GM12874 (cell line): ENCODE data around the gene ATP2B1.

Experiments
- TF ChIP-seq, protein P1 (sequence below): IDR thresholded peaks from 2 replicates; pipeline ENCODE4 v1.5.1; 2011; ENCODE audit warnings: low read depth, mild to moderate bottlenecking, control low read depth, low read length, moderate library complexity; ENCODE audit not compliant: insufficient read depth

The ATP2B1 gene

DNA sequence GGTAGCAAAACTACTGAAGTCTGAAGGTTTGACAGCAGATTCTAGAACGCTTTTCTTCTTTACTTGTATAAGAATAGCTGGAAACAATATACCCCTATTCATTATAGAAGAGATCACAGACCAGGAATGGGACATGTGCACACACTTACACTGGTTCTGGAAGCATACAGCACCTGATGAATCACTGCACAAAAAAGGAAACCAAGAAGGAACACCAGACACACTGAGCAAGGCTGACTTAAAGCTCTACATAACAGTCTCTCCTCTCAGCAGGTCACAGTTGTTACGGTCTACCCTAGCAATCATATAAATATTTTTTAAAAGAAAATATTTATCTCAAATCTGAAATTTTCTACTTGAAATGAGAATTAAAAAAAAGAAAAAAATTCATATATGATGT lies 13.5 kb downstream of the ATP2B1 start:
- TF ChIP-seq, protein P1, sequence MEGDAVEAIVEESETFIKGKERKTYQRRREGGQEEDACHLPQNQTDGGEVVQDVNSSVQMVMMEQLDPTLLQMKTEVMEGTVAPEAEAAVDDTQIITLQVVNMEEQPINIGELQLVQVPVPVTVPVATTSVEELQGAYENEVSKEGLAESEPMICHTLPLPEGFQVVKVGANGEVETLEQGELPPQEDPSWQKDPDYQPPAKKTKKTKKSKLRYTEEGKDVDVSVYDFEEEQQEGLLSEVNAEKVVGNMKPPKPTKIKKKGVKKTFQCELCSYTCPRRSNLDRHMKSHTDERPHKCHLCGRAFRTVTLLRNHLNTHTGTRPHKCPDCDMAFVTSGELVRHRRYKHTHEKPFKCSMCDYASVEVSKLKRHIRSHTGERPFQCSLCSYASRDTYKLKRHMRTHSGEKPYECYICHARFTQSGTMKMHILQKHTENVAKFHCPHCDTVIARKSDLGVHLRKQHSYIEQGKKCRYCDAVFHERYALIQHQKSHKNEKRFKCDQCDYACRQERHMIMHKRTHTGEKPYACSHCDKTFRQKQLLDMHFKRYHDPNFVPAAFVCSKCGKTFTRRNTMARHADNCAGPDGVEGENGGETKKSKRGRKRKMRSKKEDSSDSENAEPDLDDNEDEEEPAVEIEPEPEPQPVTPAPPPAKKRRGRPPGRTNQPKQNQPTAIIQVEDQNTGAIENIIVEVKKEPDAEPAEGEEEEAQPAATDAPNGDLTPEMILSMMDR = no peak

DNA sequence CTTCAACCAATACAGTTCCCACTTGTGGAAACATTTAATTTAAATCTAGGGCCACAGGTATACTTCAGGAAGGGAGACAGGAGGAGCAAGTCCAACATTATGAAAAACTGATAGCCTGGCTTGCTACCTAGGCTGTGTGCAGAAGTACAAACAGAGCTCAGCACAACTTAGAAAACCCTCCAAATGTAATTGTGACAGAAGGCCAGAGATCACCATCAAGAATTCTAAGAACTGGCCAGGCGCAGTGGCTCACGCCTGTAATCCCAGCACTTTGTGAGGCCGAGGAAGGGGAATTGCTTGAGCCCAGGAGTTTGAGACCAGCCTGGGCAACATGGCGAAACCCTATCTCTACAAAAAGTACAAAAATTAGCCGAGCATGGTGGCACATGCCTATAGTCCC lies 14.1 kb downstream of the ATP2B1 start:
- TF ChIP-seq, protein P1 = no peak

DNA sequence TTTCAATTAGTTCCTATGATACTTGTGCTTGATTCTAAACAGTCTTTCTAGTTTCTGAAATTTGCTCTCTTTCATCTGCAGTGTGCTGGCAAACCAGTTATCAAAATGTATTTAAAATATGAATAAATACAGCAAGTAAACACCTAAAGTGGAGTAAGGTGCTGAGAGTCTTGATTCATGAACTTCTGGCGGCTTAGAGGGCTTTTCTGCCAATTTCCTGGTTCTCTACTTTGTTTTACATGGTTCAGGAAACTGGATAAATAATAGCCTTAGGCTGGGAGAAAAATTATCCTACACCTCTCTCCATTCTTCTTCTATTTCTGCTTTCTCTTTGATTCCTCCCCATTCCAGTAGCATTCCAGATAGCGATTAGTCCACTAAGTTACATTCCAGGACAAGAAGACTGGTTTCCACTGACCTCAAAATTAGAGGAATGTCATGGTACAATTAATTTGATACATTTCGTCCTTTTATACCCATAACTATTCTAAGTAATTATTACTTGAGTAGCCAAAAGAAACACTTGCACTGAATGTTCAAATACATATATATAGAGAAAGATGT lies 14.9 kb downstream of the ATP2B1 start:
- TF ChIP-seq, protein P1 = no peak

- TF ChIP-seq, protein P1 = no peak
Observed at GRCh38 chr12:89692439-89692838, 16.2 kb downstream of the ATP2B1 start.

DNA sequence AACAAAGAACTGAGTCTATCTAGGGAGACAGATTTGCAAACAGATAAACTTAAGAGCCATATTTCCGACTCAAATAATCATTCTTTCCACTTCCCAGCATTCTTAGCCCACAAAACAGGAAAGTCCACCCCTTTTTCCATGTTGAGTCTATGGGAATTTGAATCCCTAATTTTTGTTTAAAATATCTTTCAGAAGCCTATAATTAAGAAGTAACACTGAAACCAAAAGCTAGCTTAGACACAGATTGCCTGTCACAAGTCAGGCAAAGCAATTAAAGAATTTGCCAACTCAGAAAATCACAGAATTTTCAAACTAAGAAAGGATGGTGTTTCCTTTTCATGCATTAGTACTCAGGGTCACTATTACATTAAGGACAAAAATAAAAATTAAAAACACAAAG lies 17.0 kb downstream of the ATP2B1 start:
- TF ChIP-seq, protein P1 = no peak

DNA sequence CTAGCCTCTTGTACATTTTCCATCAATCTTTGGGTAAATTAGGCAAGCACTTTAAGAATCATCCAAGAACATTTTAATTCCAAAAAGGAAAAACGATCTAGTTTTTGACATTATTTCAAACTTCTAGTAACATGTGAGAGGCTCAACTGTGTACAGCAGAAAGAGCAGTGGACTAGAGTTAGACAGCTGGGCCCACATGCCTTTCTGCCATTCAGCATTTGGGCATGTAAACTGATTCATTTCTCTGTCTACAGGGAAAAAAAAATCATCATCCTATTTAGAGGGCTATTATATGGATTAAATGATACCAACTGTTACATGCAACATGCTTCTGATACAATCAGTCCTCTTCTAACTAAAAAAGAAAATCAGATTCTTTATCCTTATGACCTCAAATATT lies 17.7 kb downstream of the ATP2B1 start:
- TF ChIP-seq, protein P1 = no peak

DNA sequence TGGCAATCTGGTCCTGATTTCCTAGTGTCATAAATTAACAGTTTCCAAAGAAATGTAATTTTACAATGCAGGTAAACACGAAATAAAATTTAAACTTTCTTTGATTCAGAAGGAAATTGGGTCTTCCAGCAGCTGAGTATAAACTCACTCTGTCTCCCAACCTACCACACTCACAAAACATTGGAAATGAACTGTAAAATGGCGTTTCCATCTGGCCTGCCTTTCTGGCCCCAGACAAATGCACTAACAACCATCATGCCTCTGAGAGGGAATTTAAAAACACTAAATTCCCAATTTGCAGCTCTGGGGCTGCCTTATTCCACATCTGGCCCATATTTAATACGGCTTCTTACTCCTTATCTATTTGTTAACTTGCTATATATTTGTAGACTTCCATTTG lies 19.3 kb downstream of the ATP2B1 start:
- TF ChIP-seq, protein P1 = no peak
